Activated CD4-positive, CD25-positive, alpha-beta regulatory T cell treated with anti-CD3 and anti-CD28 coated beads, Interleukin-2, amount 50 U/mL, for 72 hours (primary cell): ENCODE data around the gene GPX2.

Experiments
- DNase-seq: peaks from one replicate; pipeline ENCODE4 v3.0.0; 2021

GPX2 gene

GRCh38 chr14:64912261-64912660 is 30.3 kb downstream of the GPX2 start:
- DNase-seq, result no peak

DNA sequence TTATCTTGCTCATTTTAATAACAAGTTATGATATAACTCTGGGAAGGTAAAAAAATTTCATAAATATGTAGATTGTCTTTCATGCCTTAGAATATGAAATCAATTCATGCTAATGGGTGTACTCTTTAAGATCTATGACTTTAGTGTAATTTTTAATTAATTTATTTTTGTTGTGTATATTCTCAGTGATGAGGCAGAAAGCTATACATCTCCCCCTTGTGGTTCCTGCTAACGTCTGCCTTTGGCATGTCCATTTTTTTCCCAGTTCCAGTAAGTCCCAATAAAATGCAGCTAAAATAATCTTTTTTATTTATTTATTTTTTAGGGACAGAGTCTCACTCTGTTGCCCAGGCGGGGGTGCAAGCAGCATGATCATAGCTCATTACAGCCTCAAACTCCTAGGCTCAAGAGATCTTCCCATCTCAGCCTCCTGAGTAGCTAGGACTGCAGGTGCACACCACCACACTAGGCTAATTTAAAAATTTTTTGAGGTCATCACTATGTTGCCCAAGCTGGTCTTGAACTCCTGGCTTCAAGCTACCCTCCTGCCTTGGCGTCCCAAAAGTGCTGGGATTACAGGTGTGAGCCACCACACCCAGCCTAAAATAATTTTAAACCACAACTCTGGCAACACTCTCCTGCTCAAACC is 31.6 kb downstream of the GPX2 start:
- DNase-seq, result no peak

- no peak for DNase-seq
Observed at GRCh38 chr14:64906022-64906421, 36.5 kb downstream of the GPX2 start.

DNA sequence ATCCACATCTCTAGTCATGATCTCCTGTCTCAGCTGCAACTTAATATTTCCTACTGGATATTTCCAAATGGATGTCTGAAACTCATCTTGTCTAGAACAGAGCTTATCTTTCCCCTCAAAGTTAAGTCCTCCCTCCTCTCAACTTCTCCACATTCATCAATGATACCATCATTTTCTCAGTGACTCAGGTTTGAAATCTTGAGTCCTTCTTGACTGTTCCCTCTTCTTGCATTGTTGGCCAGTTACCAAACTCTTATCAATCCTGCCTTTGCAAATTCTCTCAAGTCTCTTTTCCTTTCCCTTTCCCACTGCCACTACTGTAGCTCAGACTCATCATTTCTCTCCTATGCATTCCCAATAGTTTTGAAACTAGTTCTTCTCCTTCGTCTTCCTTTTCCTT is 42.6 kb downstream of the GPX2 start:
- DNase-seq, result no peak

DNA sequence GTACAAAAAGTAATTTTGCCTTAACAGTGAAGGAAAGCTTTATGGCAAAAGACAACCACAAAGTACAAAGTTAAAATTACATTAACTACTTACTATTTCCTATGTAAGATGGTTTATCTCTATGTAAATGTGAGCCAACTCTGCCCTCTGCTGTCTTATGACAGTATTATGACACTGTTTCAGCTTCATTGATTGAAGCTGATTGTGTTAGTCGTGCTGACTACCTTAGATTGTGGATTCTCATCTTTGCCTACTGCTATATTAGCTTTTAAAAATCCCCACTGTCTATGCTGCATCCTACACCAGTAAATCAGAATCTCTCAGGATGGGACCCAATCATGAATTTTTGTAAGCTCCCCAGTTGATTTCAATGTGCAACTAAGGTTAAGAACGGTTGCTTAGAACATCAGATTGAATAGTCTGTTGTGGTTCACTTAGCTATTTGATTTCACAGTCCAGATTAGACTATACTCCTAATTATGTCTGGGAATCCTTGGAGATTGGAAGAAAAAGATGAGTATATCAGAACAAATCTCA is 50.6 kb downstream of the GPX2 start:
- no peak for DNase-seq

GRCh38 chr14:64891173-64891838 is 51.2 kb downstream of the GPX2 start:
- no peak for DNase-seq

DNA sequence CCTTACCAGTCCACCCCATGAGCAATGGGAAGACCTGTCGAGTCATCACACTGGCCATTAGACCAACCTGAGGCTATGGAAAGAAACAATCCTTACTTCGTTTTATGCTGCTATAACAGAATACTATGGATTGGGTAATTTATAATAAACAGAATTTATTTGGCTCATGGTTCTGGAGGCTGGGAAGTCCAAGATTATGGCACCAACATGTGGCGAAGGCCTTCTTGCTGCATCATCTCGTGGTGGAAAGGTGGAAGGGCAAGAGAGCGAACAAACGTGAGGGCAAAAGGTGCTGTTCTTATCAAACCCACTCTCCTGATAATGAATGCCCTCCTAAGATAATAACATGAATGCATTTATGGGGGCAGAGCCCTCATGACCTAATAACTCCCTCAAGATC is 53.2 kb downstream of the GPX2 start:
- no peak for DNase-seq
